Astrocyte of the spinal cord (primary cell): ENCODE results near the gene KBTBD4.
A peak's percentile ranks its signal among the peaks of the same experiment; 100 is the strongest.

Experiments used
- DNase-seq: peaks from one replicate; pipeline ENCODE4 v3.0.0; 2011; ENCODE audit warnings: low read depth, low spot score
- H3K4me3 ChIP-seq: 2 replicates; pipeline ENCODE4 v1.5.1; 2011; ENCODE audit warnings: low read depth, mild to moderate bottlenecking, low read length, moderate library complexity
- CTCF ChIP-seq: IDR thresholded peaks from 2 replicates; pipeline ENCODE4 v1.5.1; 2012; ENCODE audit warnings: low read depth, mild to moderate bottlenecking, low read length, inconsistent platforms
- in situ Hi-C: cut with HindIII; loops from 2 replicates; pipeline ENCODE4 v1.10.0; 2017; ENCODE audit warnings: low sequenced_read_pairs

KBTBD4 gene

DNA sequence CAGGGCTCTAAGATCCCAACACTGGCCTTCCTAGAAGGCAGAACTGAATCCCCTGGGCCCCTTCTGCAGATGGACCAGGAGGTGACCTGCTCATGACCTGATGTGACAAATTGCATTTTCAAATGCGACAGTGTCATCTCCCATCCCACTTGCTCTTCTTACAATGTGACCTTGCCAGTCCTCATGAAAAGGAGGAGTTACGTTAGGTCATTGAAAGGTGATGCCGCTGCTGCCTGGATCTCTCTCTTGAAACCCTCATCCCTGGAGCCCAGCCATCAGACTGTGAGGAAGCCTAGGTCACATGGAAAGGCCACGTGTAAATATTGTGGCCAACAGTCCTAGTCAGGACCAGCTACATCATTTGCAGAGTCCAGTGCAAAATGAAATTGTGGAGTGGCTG, 21.1 kb upstream of the KBTBD4 start:
- TF ChIP-seq CTCF = no peak
- H3K4me3 ChIP-seq = no peak overlapping the region
- DNase-seq = no peak
- in situ Hi-C loops = no loop called here

GRCh38 chr11:47595967-47596366, 17.2 kb upstream of the KBTBD4 start:
- no peak for DNase-seq
- TF ChIP-seq CTCF = no peak
- no peak overlapping the region for H3K4me3 ChIP-seq
- in situ Hi-C loops = no loop called here

GRCh38 chr11:47595029-47595428, 16.3 kb upstream of the KBTBD4 start:
- H3K4me3 ChIP-seq = no peak overlapping the region
- in situ Hi-C loops = no loop called here
- no peak for DNase-seq
- no peak for TF ChIP-seq CTCF

GRCh38 chr11:47593934-47594855, 15.4 kb upstream of the KBTBD4 start, which contains the start of gene C1QTNF4:
Gene C1QTNF4 (minus strand): TSS chr11:47594411. CDS start chr11:47590810, 3,601 bp downstream.
- no peak for TF ChIP-seq CTCF
- in situ Hi-C loops = no loop called here
- DNase-seq = no peak
- H3K4me3 ChIP-seq = peak within 1 kb of the TSS; percentile 6

DNA sequence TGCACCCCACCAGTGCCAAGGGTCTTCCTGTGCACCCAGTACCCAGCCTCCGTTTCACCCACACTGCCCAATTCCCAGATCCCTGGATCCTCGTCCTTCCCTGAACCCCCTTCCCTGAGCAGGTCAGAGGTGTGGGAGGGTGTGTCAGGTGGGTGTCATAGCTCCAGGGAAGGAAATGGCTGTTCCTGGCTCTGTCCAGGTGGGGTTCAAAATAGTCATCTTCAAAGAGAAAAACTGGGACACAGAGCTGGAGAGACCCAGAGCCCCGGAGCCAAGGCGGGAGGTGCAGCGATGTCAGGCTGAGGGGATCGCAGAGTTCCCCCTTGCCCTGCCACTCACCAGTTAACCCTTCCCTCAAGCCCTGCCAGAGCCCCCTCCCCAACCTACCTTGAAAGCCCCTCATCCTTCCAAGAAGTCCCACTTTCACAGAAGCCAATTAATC, 14.7 kb upstream of the KBTBD4 start:
- in situ Hi-C loops = no loop called here
- no peak for TF ChIP-seq CTCF
- peak overlapping the region; percentile 6 for H3K4me3 ChIP-seq
- DNase-seq = no peak

GRCh38 chr11:47592970-47593369, 14.2 kb upstream of the KBTBD4 start:
- in situ Hi-C loops = no loop called here
- H3K4me3 ChIP-seq = no peak overlapping the region
- no peak for TF ChIP-seq CTCF

More at GRCh38 chr11:47592970-47593369, 14.2 kb upstream of the KBTBD4 start:
- no peak for DNase-seq
